ENCODE measurements around the gene HNRNPA0.
A peak's percentile ranks its signal among the peaks of the same experiment; 100 is the strongest.
"Not testable (repeated sequence)": the region's sequence is repeated elsewhere in the genome, so short reads cannot be mapped to it uniquely, and the experiment has no call there.

HNRNPA0 gene

DNA sequence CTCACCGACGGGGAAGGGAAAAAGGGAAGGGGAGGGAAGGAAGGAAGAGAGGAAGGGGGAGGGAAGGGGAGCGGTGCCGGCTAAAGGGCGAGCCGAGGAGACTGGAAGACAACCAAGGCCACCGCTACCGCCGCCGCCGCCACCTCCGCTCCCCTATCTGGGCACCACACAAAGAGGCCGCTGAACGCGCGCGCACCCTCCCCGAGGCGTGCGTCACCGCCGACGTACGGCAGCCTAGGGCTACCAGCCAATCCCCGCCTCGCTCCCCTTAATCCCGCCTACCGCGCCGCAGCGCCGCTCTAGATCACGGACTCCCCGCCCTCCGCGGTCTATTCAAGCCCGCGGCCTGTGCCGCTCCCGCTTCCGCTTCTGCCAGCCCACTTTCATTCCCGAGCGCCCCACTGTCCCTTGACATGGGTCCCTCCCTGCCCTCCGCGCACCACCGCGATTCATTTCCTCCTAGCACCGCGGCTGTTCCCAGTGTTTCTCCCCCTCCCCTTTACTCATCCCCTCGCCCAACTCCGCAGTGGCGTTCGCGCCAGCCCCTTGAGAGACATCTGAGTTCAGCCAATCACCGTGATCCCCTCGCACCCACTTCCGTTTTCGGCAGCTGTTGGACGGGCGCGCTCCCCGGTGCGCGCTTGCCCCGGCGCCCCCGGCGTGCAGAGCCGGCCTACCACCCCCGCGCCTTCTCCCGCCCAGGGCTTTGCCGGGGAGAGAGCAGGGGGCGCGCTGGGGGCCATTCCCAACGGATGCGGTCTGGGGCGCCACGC, at the start of gene HNRNPA0:
Gene HNRNPA0, minus strand, starts transcription at position 176 of the 773 bp plus-strand sequence. CDS start 297 bp downstream, outside the sequence.
- peak; percentile 96 for DNase-seq (ENCODE audit: low spot score)

DNA sequence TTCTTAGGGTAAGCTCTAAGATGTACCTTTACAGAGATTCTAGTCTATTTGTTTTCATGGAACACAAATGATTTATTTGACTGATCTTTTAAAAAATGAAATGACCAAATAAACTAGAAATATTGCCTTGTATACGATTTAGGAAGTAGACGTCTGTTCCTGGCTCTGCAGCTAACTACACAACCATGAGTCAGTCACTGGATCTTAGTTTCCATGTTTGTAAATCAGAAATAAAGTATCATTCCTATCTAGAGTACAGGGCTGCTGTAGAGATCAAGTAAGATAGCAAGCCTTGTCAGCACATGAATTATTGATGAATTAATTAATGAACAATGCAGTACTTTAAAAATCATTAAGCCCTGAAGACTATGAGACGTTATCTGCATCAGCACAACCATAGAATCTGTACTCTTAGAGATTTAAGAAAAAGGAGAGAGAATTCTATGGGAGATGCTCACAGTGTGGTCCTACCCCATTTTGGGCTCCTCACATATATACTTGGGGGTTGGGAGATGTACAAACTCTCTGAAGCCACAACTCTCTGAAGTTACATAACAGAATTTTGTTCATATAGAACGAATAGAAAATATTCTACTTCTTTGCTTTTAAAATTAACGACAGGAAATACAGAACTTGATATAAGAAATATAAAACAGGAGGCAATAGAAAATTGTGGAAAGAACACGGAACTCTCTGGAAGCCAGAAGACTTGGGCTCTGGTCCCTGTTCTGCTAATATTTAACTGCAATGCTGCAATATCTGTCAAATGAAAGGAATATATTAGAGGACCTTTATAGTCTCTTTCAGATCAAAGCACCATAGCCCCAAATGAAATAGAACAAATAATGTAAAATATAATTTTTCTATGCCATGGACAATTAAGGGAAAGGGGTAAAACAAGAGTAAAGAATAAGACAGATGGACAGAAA, 48.4 kb upstream of the HNRNPA0 start:
- DNase-seq (ENCODE audit: low spot score): no peak

DNA sequence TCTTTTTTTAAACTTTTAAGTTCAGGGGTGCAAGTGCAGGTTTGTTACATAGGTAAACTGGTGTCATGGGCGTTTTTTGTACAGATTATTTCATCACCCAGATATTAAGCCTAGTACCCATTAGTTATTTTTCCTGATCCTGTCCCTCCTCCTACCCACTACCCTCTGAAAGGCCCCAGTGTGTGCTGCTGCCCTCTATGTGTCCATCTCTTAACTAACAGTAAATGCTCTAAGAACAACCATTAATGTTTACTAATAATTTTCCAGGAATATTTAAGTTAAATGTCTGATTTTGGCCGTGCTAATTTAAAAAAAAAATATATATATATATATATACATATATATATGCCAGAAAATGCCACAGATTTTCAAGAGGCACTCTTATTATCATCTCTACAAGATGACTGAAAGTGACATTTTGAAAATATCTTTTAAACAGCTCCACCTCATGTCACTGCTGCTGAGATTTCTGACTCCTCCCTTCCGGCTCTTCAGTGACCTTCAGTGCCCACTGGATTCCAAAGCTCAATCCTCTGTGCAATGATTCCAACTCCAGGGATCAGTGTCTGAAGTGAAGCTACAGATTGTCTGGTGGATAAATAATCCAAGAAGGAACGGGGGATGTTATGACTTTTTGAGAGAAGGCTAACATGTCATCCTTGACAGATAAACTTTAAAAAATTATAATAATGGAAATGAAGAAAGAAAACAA, 46.7 kb upstream of the HNRNPA0 start:
- DNase-seq (ENCODE audit: low spot score): no peak

DNA sequence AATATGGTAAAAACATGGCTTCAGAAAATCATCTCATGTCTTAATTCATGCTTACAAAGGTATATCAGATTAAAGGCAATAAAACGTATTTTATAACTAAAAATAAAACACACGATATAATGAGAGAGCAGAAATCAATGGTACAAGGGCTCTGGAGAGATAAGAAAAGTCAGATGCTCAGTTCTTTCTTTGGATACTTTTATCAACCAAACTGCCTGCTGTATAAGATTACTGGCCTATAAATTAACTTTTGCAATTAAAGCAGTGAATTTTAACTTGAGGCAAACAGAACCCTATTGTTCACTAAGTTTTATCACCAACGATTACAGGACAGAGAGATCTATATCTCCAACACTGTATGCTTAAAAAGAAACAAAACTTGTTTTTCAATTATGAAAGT, 42.1 kb upstream of the HNRNPA0 start:
- DNase-seq (ENCODE audit: low spot score): no peak

DNA sequence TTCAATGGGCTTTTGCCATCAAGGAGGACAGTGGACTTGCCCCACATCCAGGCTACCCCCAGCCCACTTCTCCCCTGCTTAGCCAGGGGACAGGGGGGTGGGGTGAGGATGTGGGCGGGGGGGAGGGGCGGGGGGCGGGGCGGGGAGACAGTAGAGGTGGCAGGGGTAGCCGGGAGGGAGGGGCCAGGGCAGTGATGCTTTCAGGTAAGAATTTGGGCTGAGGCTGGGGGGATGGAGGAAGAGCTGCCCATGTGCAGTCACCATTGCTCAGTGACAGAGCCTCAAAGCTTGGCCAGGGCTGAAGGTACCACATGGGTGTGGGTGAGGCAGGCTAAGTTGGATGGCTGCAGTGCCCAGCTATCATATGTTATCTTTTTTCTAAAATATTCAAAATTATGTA, 40.7 kb upstream of the HNRNPA0 start:
- no peak for DNase-seq (ENCODE audit: low spot score)

DNA sequence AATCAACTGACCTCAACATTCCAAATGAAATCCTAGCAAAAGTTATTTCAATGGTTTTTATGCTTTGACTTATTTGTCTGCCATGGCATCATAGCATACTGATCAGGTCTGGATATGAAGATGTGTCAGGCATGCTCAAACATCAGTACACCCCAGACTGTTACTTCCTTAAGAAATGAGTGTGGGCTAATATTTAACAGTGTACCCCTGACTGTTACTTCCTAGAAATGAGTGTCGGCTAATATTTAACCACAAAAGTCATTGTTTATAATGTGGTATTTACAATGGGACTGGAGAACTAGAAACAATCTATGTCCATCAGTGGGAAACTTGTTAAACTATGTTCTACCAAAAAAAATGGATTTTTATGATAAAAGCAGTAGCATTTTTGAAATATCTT, 38.1 kb upstream of the HNRNPA0 start:
- DNase-seq (ENCODE audit: low spot score): no peak

DNA sequence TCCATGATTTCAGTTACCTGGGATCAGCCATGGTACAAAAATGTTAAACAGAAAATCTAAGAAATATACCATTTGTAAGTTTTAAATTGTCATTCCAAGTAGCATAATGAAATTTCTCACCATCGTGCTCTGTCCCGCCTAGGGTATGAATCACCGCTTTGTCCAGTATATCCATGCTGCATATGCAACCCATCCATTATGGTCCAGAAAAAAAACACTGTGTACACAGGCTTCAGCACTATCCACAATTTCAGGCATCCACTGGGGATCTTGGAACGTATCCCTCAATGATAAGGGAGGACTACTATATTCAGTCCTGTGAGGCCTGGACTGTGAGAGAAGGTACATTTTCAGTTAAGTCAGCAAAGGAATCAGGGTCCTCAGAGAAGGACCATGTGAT, 37.6 kb upstream of the HNRNPA0 start:
- DNase-seq (ENCODE audit: low spot score): no peak

DNA sequence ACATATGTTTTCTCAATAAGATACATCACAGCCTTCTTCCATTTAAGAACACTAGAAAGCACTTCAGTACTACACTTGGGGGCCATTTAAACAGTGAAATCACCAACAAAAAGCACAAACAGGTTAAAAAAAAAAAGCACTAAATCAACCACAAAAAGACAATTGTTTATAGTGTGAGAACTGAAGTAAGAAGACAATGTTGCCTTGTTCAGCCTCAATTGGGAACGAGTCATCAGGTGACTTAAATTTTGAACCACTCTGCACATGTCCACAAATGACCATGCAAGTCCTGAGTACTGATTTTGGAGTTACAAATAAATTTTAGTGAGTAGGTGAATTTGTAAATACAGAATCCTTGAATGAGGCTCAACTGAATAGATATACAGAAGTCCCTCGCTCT, 37.2 kb upstream of the HNRNPA0 start:
- no peak for DNase-seq (ENCODE audit: low spot score)

DNA sequence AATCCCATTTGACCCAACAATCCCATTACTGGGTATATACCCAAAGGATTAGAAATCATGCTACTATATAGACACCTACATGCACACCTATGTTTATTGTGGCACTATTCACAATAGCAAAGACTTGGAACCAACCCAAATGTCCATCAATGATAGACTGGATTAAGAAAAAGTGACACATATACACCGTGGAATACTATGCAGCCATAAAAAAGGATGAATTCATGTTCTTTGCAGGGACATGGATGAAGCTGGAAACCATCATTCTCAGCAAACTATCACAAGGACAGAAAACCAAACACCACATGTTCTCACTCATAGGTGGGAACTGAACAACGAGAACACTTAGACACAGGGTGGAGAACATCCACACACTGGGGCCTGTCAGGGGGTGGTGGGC, 34.4 kb upstream of the HNRNPA0 start:
- not testable (repeated sequence) for DNase-seq (ENCODE audit: low spot score)

DNA sequence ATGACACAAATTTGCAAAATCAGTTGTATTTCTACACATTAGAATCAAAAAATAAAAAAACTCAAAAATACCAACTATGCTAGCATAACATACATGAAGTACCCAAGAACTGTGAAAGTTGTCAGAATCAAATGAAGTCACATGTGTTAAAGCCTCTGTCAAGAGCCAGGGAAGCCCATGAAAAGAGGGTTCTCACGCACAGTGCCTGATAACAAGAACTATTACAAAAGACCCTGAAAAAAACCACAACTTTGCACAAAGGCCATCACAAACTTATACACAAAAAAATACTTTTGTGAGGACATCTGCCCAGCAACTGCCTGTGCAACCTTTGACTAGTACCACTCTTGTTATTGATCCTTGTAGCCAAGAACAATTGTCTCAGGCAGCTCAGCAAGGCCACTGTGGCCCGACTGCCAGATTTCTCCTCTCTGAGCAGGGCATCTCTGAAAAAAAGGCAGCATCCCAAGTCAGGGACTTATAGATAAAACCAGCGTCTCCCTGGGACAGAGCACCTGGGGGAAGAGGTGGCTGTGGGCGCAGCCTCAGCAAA, 28.9 kb upstream of the HNRNPA0 start:
- no peak for DNase-seq (ENCODE audit: low spot score)

DNA sequence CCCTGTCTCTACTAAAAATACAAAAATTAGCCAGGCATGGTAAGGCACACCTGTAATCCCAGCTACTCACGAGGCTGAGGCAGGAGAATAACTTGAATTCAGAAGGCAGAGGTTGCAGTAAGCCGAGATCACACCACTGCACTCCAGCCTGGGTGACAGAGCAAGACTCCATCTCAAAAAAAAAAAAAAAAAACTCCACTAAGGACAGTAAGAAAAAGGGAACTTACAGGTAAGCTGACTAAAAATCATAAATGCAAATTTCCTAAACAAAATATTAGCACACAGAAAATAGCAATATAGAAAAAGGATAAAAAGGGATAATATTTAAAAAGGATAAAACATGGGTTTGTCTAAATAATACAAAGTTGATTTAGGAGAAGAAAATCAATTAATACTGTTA, 27.9 kb upstream of the HNRNPA0 start:
- no peak for DNase-seq (ENCODE audit: low spot score)

DNA sequence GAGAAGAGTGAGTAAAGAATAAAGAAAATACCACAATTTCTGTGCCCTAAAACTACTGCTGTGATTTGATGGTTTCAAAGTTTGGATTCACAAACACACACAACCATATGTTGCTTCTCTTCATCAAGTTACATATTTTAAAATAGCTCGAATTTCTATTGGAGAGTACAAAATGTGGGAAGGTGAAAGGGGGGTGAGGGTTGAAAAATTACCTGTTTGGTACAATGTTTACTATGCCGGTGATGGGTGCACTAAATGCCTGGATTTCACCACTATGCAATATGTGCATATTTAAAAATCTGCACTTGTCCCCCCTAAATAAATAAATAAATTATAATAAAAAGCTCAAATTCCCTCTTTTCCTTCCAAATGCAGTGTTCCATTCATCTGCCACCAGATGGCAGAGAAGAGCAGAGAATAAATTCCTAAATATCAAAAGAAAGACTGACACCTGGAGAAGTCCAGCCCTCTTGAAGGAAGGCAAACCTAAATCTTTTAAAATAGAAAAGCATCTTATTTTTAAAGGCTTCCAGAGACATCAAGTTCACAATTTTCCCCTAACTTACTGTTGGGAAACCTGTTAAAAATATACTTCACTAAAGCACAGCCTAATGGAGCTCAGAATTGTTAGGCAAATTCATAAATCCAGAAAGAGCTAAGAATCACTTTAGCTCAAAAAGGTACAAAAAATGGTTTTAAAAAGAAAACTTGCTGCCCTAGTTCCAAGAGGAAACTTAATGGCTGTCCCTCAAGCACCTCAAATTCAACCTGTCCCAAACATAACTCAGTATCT, 24.8 kb upstream of the HNRNPA0 start:
- DNase-seq (ENCODE audit: low spot score): peak; percentile 22

DNA sequence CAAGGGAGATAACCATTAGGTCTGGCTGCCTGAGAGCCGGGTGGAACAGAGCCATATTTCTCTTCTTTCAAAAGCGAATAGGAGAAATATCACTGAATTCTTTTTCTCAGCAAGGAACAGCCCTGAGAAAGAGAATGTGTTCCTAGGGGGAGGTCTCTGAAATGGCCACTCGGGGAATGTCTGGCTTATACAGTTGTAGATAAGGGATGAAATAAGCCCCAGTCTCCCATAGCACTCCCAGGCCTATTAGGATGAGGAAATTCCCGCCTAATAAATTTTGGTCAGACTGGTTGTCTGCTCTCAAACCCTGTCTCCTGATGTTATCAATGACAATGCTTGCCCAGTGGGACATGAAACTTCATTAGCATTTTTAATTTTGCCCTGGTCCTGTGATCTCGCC, 13.8 kb upstream of the HNRNPA0 start:
- not testable (repeated sequence) for DNase-seq (ENCODE audit: low spot score)

DNA sequence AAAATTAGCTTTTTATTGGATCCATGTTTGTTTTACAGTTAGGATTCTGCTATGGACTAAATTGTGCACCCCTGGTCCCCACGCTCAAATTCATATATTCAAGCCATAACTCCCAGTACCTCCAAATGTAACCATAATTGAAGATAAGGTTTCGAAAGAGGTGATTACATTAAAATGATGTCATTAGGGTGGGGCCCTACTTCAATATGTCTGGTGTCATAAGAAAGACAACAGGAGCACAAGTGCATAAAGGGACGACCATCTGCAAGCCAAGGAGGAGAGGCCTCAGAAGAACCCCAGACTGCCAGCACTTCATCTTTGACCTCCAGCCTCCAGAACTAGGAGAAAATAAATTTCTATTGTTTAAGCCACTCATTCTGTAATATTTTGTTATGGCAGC, 7.4 kb upstream of the HNRNPA0 start:
- DNase-seq (ENCODE audit: low spot score): no peak

DNA sequence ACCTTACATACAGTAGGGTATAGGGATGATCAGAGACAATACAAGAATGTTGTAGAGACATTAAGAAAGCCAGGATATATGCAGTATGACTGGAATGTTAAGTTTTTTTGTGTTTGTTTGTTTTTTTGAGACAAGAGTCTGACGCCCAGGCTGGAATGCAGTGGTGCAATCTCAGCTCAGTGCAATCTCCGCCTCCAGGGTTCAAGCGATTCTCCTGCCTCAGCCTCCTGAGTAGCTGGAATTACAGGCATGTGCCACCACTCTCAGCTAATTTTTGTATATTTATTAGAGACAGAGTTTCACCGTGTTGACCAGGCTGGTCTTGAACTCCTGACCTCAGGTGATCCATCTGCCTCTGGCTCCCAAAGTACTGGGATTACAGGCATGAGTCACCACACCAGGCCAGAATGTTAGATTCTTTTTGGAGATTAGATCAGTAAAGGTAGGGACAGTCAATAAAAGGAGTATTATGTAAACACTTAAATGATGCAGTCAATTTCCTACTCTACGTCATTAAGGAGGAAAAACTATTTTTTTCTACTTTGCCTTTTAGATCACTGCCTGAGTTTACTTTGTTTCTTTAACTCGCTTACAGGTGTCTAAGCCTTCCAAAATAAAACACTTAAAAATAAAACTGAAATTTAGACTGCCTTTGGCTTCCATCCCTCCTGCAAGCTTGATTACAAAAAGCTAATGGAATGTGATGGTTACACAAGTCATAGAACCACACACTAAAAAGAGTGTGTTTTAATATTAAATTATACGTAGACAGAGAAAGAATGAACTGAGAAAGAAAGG, 6.8 kb upstream of the HNRNPA0 start:
- DNase-seq (ENCODE audit: low spot score): no peak

DNA sequence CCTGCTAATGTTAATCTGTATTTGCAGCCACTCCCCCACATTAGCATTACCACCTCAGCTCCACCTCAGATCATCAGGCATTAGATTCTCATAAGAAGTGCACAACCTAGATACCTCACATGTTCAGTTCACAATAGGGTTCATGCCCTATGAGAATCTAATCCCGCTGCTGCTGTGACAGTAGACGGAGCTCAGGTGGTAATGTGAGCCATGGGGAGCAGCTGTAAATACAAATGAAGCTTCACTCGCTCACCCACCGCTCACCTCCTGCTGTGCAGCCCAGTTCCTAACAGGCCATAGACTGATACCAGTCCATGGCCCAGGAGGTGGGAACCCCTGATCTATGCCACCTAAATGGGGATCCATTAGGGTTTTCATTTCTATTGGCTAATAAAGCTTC, 6.1 kb upstream of the HNRNPA0 start:
- no peak for DNase-seq (ENCODE audit: low spot score)

DNA sequence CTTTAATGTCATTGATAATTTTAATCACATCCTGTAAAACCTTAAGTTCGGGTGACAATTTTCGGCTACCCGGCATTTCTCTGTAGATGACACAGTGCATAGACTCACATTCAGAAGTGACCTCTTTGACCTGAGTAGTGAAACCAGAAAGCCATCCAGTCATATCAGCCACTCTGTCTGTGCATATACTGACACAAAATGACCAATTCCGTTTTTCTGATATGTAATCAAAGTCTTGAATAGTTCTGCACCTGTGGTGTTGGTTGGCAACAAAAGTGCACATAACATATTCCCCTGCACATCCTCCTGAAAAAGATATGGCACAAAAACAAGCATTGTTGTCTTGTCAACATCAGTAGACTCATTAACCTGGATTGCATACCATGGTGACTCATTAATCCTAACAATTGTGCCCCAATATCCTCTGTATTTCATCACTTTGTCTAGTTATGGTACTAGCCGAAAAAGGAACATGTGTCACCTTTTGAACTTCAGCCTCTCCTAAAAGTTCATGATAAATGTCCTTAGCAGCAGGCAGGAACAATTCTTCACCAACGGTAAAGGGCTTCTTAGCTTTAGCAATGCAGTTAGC, 4.6 kb upstream of the HNRNPA0 start:
- no peak for DNase-seq (ENCODE audit: low spot score)

DNA sequence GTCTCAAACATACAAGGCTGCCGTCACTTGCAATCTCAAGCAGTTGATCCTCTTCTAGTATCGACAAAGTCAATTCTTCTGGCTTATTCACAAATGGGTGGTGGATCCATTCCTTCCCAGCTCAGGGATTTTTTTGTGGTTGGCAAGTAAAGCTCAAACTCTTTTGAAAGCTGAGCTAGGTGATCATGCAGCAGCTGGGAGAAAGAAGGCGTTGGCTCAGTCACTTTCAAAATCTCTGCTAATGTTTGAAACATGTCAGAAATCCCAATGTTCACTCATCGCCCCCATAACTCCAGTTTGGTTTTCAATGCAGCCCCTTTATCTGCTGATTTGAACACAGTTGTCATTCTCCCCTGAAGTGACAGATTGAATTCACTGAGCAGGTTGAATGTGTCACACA, 4.0 kb upstream of the HNRNPA0 start:
- DNase-seq (ENCODE audit: low spot score): no peak

DNA sequence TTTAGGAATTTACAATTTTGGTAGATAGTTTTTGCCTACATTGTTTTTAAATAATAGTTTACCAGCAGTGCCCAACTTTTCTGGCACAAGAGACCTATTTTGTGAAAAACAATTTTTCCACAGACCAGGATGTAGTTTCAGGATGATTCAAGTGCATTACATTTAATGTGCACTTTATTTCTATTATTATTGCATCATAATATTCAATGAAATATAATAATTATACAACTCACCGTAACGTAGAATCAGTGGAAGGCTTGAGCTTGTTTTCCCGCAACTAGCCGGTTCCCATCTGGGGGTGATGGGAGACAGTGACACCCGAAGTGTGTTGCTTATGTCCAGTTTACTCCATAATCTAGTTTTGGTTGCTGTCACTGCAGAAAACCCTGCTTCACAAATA, 3.5 kb upstream of the HNRNPA0 start:
- DNase-seq (ENCODE audit: low spot score): no peak

All from activated CD4-positive, alpha-beta T cell treated with anti-CD3 and anti-CD28 coated beads, Interleukin-2, Interleukin-4, amounts not matched to agents 100 ng/mL and 50 ng/mL, durations not matched to agents 16 hours and 8 hours (primary cell).